ENCODE measurements around the gene NCAPG2.

The NCAPG2 gene

GRCh38 chr7:158704524-158705233 lies at the start of gene NCAPG2:
Gene NCAPG2, minus strand, starts transcription at chr7:158704804. Its CDS starts 2,905 bp downstream, at chr7:158701899.
- DNase-seq (ENCODE audit: low spot score): peak; percentile 98

GRCh38 chr7:158753900-158754299 lies 49.3 kb upstream of the NCAPG2 start:
- no peak for DNase-seq (ENCODE audit: low spot score)

- no peak for DNase-seq (ENCODE audit: low spot score)
Measured at GRCh38 chr7:158751751-158752150, 47.1 kb upstream of the NCAPG2 start.

GRCh38 chr7:158751199-158751598 lies 46.6 kb upstream of the NCAPG2 start:
- DNase-seq (ENCODE audit: low spot score): no peak

- DNase-seq (ENCODE audit: low spot score): no peak
Measured at GRCh38 chr7:158750702-158751101, 46.1 kb upstream of the NCAPG2 start.

- no peak for DNase-seq (ENCODE audit: low spot score)
Measured at GRCh38 chr7:158749396-158749795, 44.8 kb upstream of the NCAPG2 start.

- DNase-seq (ENCODE audit: low spot score): no peak
Measured at GRCh38 chr7:158748335-158748734, 43.7 kb upstream of the NCAPG2 start.

GRCh38 chr7:158747408-158747807 lies 42.8 kb upstream of the NCAPG2 start:
- DNase-seq (ENCODE audit: low spot score): no peak

- DNase-seq (ENCODE audit: low spot score): no peak
Measured at GRCh38 chr7:158746957-158747356, 42.4 kb upstream of the NCAPG2 start.

- DNase-seq (ENCODE audit: low spot score): no peak
Measured at GRCh38 chr7:158745057-158745715, 40.6 kb upstream of the NCAPG2 start.

- no peak for DNase-seq (ENCODE audit: low spot score)
Measured at GRCh38 chr7:158744070-158744469, 39.5 kb upstream of the NCAPG2 start.

- no peak for DNase-seq (ENCODE audit: low spot score)
Measured at GRCh38 chr7:158743219-158743618, 38.6 kb upstream of the NCAPG2 start.

GRCh38 chr7:158742065-158742821 lies 37.6 kb upstream of the NCAPG2 start:
- DNase-seq (ENCODE audit: low spot score): no peak

GRCh38 chr7:158741294-158741666 lies 36.7 kb upstream of the NCAPG2 start:
- no peak for DNase-seq (ENCODE audit: low spot score)

GRCh38 chr7:158740657-158741293 lies 36.2 kb upstream of the NCAPG2 start:
- DNase-seq (ENCODE audit: low spot score): peak; percentile 35

GRCh38 chr7:158740013-158740656 lies 35.5 kb upstream of the NCAPG2 start:
- DNase-seq (ENCODE audit: low spot score): peak; percentile 20

GRCh38 chr7:158738841-158739240 lies 34.2 kb upstream of the NCAPG2 start:
- no peak for DNase-seq (ENCODE audit: low spot score)

GRCh38 chr7:158737064-158737695 lies 32.6 kb upstream of the NCAPG2 start:
- DNase-seq (ENCODE audit: low spot score): no peak

GRCh38 chr7:158735935-158736334 lies 31.3 kb upstream of the NCAPG2 start:
- DNase-seq (ENCODE audit: low spot score): no peak

GRCh38 chr7:158734861-158735260 lies 30.3 kb upstream of the NCAPG2 start:
- no peak for DNase-seq (ENCODE audit: low spot score)

GRCh38 chr7:158733775-158734494 lies 29.3 kb upstream of the NCAPG2 start:
- DNase-seq (ENCODE audit: low spot score): no peak
